GM19238 (cell line): ENCODE data around the gene HIVEP2.
A peak's percentile ranks its signal among the peaks of the same experiment; 100 is the strongest.

Source experiments
- DNase-seq: peaks from one replicate; pipeline ENCODE4 v3.0.0; 2011; ENCODE audit warnings: low spot score; ENCODE audit not compliant: insufficient read length

The HIVEP2 gene

DNA sequence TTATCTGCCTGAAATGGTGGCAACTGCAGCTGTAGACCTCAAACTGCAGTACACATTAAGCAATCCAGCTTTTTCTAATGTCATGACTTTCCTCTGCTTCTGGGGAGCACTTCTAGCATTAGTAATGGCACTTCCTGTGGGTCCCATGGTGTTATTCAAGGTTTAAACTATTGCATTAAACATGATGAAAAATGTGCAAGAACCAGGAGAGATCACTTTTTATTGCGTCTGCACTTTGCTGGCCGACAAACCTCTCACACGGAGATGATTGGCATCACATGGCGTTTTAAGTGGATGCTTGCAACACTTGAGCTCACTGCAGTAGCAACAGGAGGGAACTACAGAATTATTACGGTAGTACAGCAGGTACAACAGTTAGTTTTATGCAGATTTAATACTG, 148.4 kb downstream of the HIVEP2 start:
- DNase-seq, result no peak

DNA sequence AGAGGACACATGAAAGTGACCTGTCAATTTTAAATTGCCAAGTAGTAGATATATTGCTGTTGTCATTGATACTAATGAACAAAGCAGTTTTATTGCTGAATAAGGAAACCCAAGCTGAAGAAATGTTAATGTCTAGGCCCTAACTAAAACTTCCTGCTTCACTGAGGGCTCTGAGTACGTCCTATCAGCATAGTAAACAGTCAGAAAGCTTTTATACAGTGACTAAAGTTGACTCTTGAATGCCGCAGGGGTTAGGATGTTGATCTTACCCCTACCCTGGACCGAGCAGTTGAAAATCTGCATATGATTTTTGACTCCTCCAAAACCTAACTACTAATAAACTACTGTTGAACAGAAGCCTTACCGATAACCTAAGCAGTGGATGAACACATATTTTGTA, 149.0 kb downstream of the HIVEP2 start:
- DNase-seq, result no peak

DNA sequence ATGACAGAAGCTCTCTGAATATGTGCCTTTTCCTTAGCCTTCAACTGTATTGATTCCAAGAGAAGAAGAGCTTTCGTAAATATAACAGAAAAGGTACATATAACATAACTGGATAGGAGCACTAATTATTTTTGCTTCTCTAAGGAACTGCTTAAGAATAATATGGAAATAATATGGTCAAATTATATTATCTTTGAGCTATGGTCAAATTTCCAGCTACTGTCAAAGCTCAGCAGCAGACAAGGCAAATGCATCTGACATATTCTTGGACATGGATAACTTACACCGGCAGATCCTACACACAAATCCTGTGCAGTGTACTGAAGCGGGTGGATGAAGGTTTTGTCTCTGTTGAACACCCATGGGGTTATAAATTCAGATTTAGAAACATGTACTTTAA, 150.6 kb downstream of the HIVEP2 start:
- no peak for DNase-seq

DNA sequence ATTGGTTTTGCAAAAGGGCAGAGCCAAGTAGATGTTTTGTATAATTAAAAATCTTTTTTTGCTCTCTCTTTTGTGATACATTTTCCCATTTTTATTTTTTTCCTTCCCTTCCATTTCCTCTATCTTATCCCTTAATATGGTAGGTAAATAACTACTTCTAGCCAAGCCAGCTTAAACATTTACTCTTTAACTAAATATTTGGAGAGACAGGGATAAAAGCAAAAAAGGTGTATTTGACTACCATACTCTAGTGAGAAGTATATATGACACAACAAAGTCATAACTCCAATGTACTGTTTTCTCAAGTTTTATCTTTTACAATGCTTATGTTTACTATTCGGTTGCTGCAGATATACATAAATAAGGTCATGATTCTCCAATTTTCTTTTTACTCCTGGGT, 154.7 kb downstream of the HIVEP2 start:
- DNase-seq, result no peak

DNA sequence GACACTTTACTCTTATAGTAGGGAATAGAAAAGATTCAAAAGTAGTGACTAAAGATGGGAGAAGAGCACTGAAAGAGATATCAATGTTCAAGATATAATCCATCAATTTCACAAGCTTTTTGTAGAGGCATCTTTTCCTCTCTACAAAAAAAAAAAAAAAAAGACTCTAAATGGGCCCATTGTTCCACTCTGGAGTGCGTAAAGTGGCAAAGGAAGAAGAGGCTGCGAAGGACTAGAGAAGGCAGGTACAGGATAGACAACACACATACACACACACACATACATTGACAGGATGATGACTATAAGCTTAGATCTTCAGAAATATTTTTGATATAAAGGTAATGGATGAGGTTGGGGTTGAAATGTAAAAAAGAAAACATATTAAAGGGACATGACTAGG, 157.6 kb downstream of the HIVEP2 start:
- DNase-seq, result no peak

DNA sequence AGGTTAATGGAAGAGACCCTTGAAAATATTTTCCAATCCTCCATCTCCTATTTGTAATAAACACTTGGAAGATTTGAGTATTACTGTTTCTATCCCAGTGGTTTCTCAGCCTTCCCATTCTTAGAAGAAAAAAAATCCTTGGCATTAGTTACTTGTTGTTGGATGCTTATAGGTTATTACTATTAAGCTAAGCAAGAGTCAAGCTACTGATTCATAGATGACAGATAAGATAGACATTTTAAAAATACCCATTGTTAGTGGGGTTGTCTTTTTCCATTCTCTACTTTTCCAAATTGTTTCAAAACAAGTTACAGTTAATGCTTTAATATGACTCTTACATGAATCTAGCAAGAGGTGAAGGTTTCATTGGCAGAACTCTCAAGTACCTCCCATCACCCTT, 158.5 kb downstream of the HIVEP2 start:
- no peak for DNase-seq

DNA sequence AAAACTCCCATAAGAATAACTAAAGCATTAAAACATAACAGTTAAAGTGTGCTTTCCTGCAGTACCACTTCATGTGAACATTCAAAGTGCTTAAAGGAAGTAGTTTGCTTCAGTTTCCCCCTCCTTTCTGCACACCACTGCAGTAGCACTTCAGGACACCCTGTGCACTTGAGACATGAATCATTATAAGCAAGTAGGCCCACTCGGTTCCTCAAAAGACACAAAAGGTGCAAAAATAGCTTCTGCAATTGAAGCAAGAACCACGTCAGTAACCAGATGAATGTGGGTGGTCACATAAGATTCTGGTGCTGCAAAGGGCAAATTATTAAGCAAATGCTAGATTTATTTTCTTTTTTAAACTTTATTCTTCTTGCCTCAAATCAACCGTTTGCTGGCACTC, 160.6 kb downstream of the HIVEP2 start:
- DNase-seq, result peak; percentile 7

DNA sequence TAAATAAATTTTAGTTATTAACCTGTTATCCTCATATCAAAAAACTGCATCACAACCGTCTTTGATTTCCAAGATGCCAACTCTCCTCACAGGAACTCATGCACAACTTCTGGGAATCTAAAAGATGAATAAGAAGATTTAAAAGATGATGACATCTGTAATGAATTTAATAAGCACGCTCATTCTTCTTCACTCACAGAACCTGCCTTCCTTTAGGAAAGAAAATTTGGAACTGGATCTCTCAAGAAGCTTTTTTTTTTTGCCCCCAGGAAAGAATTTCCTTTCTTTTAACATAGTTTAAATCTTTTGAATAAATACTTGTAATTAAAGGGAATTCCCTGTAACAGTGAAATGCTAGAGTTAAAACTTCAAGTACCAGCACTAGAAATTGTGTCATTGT, 161.5 kb downstream of the HIVEP2 start:
- no peak for DNase-seq

DNA sequence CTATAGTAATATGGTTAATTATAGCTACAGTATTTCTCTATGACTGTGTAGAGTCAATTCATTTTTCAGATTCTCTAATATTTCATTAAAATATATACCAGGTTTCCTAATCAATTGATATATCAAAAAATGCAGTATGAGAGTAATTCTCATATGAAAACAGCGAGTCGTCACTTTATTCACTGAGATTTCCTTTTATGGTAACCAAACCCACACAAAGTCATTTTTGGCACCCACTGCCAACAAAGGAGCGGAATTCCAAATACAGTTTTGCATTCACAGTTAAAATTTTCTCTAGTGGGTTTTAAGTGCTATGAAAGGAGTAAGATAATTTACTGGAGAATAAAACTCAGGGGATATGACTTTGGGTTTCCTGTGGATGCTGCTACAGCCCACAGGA, 163.8 kb downstream of the HIVEP2 start:
- DNase-seq, result no peak

DNA sequence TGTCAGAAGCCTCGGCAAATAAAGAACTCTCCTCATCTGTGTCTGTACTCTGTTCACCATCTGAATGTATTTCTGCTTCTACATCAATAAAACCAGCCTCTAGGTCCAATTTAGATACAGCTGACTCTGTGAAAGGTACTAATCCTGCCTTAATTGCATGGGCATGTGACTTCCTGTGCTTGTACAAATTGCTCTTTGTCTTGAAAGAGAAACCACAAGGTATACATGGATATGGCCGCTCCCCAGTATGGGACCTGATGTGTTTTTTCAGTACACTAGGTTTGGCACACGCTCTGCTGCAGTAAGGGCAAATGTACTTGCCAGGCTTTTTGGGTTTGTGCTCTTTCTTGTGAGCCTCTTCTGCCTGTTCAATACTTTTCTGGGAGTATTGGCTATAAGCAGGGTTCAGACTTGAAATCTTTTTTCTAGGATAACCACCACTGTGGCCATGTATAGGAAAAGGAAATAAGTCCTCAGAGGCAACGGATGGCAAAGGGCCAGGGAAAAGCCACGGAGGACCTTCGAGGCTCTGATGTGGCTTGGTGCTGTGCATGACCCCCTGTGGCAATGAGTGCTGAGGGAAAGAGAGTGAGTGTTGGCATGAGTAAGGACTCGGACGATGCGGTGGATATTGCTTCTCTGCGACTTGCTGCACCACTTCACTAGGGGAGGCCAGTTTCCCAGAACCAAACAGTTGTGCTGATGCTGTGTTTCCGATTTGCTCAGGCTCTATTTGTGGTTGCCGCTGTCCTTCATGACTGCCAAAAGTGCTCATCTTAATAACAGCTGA, 170.9 kb downstream of the HIVEP2 start:
- no peak for DNase-seq

DNA sequence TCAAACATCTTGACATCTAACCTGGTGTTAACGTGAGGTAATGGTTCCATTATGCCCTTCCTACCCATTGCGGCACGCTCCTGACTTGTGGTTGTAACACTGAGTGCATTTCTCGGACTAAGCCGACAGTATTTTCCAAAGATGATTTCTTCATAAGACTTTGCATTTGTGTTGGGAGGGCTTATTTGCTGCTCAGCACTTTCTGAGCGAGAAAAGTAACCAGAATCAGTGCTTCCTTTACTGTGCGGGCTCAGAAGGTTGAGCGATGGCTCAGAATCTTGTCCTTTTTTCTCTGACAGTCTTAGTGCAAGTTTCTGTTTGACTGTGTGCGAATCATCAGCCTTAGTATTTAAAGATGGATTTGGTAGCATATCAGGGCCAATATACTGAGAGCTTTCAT, 171.7 kb downstream of the HIVEP2 start:
- no peak for DNase-seq

DNA sequence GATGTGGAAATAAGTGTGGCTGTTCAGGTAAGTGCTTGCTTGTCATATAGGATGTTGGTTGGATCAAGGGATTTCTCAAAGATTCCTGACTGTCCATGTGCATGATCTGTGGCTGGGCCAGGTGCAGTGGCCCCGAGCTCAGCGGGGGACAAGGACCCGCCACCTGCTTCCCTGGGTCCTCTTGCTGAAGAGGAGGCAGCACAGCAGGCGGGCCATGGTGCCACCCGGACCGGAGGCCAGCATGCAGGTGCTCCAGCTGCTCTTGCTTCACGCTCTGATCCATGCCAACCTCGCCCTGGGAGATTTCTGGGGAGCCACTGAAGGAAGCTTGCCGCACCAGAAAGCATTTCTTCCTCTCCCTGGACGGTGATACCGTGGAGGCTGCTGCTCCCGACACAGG, 173.8 kb downstream of the HIVEP2 start:
- no peak for DNase-seq

DNA sequence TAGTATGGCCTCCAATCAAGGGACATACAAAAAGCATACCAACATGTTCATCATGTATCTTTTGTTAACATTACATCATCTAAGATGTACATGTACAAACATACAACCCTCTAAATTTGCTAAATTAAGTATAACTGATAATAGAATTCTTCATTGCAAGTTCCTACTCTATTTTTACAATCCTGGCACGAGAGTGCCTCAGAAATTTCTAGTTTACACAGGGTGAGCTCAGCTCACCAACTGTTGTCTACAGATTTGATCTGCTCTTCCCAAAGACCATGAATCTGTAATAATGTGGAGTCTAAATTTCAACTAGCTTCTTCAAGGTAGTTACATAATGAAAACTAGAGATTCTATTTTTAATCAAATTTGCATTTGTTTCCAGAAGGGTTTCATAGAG, 179.7 kb downstream of the HIVEP2 start:
- no peak for DNase-seq

DNA sequence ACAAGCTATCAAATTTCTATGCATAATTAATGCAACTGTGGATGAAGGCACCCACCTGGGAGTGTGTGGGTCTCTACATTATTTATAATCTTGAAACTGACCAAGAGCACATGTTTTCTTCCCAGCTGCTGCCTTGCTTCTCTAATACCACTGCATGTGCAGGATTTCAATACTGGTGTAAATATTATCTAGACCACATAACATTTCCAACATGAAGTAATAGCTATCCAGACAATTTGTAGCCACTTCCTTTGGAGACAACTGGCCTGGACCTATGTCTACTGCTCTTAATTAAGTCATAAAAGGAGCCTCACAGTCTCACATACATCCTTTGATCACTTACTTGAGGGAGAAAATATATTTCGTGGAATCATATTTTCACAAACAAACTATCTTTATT, 180.7 kb downstream of the HIVEP2 start:
- DNase-seq, result no peak

DNA sequence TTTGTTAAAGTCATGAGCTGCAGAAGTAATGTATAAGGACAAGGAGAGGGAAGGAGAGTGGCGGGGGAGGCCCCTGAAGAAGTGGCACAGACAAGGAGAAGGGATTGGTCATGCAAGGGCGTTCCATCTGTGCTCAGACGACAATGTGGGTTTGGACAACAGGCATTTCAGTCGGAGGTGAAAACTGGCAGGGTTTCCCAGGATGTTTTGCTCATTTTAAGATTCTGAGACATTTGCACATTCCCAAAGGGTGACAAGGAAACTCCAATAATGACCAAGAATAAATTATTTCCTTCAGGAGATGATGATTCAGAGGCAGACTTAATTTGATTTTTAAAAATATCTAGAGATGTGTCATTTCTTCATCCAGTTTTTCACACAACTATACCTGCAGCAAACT, 181.8 kb downstream of the HIVEP2 start:
- DNase-seq, result no peak

DNA sequence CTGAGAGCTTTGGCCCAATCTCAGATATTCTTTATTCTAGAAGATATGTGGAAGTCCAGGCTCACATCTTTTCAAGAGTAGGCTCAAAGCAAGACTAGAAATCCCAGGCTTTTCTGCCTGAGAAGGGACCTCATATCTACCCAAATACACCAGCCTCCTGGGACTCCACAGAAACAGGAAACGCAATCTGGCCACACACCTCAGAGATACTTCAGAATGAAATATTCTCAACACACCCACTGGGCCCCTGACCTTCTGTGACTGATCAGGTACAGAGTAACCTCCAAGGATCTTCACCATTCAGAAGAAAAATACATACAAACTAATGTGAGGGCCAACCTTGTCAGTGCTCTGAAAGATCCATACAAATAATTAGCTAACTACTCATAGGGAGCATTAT, 183.2 kb downstream of the HIVEP2 start:
- DNase-seq, result no peak

DNA sequence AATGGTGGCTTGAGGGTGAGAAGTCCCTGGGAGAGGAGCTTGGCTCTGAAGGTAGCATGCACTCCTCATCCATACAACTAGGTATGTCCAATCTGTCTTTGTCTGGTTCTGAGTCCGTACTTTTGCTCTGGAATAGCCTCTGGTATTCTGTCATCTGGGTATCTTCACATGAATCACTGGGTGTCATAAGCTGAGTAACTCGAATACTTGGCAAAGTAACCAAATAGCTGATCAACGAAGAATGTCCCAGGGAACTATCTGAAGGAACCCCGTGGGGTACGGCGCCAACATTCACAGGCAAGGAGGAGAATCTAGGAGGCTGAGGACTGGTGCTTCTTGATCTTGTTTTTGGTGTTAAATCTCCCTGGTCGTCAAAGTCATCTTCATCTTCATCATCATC, 184.8 kb downstream of the HIVEP2 start:
- DNase-seq, result no peak

DNA sequence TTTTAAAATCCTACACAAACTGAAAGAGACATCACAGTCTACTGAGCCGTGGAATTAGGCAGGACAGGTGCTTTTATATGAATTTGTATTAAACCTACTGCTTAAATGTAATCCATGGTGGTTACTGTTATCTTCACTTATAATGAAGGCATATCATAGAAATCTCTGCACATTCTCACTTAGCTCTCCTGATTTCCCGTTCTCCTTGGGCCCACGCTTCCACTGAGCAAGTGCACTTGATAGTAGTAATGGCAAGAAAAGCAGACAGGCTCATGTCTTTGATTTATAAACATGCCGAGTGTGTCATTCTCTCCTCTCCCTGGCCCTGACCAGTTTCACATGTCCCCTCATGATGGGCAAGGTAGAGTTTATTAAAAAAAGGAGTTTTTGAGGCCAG, 186.3 kb downstream of the HIVEP2 start:
- no peak for DNase-seq

DNA sequence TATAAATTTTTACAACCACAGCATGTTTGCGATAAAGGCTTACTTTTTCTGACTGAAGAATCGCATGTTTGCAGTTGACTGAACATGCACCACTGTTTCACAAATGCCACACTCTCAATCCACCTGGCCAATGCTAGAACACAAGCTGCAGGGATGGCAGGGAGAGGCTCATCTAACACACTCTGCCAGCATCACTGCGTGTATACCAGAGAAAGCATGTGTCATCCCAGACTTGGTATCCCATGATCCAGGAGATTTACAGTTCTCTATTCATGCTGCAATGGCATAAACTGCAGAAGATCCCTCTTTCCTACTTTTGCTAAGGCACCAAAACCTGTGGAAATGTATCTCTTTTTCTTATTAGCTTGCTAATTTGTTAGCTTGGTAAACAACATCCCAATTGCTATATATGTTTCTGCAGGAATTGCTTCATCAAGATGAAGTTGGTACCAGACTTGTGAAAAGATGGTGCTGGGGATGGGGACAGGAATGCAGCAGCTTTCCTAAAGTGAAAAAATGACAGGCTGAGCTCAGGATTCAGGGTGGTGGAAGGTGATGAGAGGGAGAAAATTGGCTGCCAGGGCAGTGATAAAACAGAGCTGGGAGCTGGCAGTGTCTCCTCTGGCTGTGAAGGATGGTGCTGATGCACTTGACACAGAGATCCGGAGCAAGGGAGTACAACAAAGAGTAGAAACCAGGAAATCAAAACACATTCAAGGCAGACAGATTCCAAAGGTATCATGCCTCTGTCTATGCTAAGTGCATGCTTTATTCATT, 186.9 kb downstream of the HIVEP2 start:
- no peak for DNase-seq

DNA sequence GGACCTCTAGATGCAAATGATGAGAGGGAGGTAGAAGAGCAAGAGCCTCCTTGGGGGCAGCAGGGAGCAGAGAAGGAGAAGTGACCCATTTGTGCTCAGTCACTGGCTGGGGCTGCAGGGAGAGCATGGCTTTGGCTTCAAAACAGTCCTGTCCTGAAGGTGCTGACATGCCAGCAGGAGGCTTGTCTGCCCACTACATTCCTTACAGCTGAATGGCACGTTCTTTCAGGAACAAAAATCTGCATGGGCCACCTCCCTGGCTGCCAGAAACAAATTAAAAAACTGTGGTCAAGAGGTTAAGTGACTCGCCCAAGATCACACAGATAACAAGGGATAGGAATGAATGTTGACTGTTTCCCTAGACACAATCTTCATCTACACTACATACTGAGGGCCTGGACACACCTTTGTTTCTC, 188.8 kb downstream of the HIVEP2 start:
- DNase-seq, result no peak

DNA sequence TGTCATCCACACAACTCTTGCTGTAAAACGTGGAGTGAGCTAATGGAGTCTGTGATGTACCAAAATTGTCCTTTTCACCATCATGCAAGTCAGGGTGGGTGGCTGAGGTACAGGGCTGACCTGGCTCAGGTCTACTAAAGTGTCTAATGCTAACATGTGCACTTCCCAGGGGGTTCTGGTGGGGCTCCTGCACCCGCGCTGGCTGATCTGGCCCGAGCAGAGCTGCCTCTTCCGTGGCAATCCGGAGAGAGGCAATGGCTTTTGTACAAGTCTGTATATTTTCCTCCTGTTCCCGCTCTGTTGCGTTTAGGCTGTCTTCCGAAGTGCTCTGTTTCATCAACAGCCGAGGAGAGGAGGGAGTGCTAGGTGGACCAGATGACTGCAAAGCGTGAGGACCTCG, 191.8 kb downstream of the HIVEP2 start:
- no peak for DNase-seq

DNA sequence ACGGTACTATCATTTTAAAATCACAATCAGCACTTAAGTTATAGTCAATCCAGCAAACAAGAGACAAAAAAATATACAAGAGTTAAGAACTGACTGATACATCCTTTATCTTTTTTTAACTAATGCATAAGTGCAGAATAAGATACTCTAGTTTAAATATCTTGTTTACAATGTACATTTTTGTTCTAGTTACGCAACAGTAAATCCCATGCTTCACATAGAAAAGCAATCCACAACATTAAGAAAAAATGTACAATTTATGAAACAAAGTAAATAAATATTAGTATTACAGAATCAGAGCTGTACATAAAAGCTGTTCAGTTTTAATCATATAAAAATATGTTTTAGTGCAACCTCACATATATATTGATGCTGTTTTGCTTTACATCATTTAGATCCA, 192.6 kb downstream of the HIVEP2 start:
- DNase-seq, result no peak

DNA sequence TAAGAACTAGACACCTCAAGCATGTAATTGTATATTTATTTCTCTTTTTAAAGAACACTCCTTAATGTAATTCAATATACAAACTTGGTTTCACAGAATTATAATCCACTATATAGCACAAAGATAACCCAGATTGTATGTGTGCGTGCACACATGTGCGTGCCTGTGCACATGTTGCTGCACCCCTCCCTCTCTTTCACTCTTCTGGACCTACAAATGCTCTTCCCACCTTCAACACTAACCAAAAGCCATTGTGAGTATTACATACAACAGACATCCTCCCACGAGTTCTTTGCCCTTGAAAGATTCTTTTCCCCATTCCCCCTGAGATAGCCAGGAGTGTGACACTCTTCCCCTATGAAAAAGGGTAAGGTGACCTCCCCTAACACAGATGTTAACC, 193.5 kb downstream of the HIVEP2 start:
- no peak for DNase-seq
